C4-2B (cell line): ENCODE measurements around the gene ZNF205.

Source experiments
- ZFX ChIP-seq: fragments of 450-650 bp; IDR thresholded peaks from 2 replicates; pipeline ENCODE4 v1.6.1; 2017
- TF ChIP-seq, protein P1 (sequence below): fragments of 450-650 bp; conservative IDR thresholded peaks from 2 replicates; pipeline ENCODE4 v1.5.1; 2017; ENCODE audit warnings: mild to moderate bottlenecking

DNA sequence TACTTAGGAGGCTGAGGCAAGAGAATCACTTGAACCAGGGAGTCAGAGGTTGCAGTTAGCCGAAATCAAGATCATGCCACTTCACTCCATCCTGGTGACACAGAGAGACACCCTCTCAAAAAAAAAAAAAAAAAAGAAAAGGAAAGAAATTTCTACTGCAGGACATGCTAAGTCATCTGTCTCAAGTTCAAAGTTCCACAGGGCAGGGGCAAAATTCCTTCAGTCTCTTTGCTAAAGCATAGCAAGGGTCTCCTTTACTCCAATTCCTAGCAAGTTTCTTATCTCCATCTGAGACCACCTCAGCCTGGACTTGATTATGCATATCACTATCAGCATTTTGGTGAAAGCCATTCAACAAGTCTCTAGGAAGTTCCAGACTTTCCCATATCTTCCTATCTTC, 27.9 kb upstream of the ZNF205 start:
- TF ChIP-seq, protein P1, sequence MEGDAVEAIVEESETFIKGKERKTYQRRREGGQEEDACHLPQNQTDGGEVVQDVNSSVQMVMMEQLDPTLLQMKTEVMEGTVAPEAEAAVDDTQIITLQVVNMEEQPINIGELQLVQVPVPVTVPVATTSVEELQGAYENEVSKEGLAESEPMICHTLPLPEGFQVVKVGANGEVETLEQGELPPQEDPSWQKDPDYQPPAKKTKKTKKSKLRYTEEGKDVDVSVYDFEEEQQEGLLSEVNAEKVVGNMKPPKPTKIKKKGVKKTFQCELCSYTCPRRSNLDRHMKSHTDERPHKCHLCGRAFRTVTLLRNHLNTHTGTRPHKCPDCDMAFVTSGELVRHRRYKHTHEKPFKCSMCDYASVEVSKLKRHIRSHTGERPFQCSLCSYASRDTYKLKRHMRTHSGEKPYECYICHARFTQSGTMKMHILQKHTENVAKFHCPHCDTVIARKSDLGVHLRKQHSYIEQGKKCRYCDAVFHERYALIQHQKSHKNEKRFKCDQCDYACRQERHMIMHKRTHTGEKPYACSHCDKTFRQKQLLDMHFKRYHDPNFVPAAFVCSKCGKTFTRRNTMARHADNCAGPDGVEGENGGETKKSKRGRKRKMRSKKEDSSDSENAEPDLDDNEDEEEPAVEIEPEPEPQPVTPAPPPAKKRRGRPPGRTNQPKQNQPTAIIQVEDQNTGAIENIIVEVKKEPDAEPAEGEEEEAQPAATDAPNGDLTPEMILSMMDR, result no peak
- no peak for TF ChIP-seq ZFX
